SU-DHL-6 (cell line): Measurements from ENCODE around the gene NT5C1A.

Experiments used
- H2AFZ ChIP-seq: fragments of 200-600 bp; sonication (generic); 2 replicates; pipeline ENCODE4 v1.6.1; 2014; ENCODE audit warnings: low read depth, mild to moderate bottlenecking, moderate library complexity, mixed read lengths, antibody characterized with exemption, low read length; ENCODE audit not compliant: severe bottlenecking
- H3F3A ChIP-seq: fragments of 200-600 bp; shearing (Covaris generic); 2 replicates; pipeline ENCODE4 v1.6.0; 2016; ENCODE audit warnings: antibody characterized with exemption, mild to moderate bottlenecking; ENCODE audit not compliant: insufficient read depth
- H3K27ac ChIP-seq: fragments of 200-600 bp; sonication (generic); 2 replicates; pipeline ENCODE4 v1.5.1; 2016; ENCODE audit warnings: low read depth, mild to moderate bottlenecking, low read length, moderate library complexity, mixed read lengths
- H3K27me3 ChIP-seq: fragments of 200-600 bp; sonication (generic), shearing (Covaris generic); 2 replicates; pipeline ENCODE4 v1.6.0; 2014; ENCODE audit warnings: mild to moderate bottlenecking, low read length
- H3K36me3 ChIP-seq: fragments of 200-600 bp; sonication (generic); 2 replicates; pipeline ENCODE4 v1.6.1; 2014; ENCODE audit warnings: mild to moderate bottlenecking, low read length, mixed read lengths
- H3K4me2 ChIP-seq: fragments of 300-600, 200-600 bp; shearing (Covaris generic), sonication (generic); 2 replicates; pipeline ENCODE4 v1.6.0; 2014; ENCODE audit warnings: low read length, low read depth, mild to moderate bottlenecking; ENCODE audit not compliant: poor library complexity, severe bottlenecking
- H3K4me3 ChIP-seq: fragments of 200-600 bp; sonication (generic); 2 replicates; pipeline ENCODE4 v1.5.1; 2014; ENCODE audit warnings: antibody characterized with exemption, low read length, mild to moderate bottlenecking, mixed read lengths; ENCODE audit not compliant: insufficient read depth, poor library complexity, severe bottlenecking
- H3K79me2 ChIP-seq: fragments of 200-600 bp; sonication (generic); 2 replicates; pipeline ENCODE4 v1.6.1; 2014; ENCODE audit warnings: mild to moderate bottlenecking, low read length, moderate library complexity; ENCODE audit not compliant: insufficient read depth
- H3K9ac ChIP-seq: fragments of 200-600 bp; sonication (generic); 2 replicates; pipeline ENCODE4 v1.7.0; 2014; ENCODE audit warnings: mild to moderate bottlenecking, low read length
- H3K9me2 ChIP-seq: fragments of 200-600 bp; sonication (generic); replicated peaks from 2 replicates; pipeline ENCODE4 v1.6.1; 2014; ENCODE audit warnings: low read length; ENCODE audit not compliant: insufficient read depth
- H3K9me3 ChIP-seq: fragments of 200-600 bp; sonication (generic); 2 replicates; pipeline ENCODE4 v1.6.1; 2014; ENCODE audit warnings: low read length, mixed read lengths; ENCODE audit not compliant: insufficient read depth
- H4K20me1 ChIP-seq: fragments of 200-600 bp; sonication (generic); 2 replicates; pipeline ENCODE4 v1.6.1; 2014; ENCODE audit warnings: low read depth, mild to moderate bottlenecking, antibody characterized with exemption, low read length, moderate library complexity, mixed read lengths
- EZH2phosphoT487 ChIP-seq: fragments of 200-600 bp; sonication (generic), shearing (Covaris generic); conservative IDR thresholded peaks from 2 replicates; pipeline ENCODE4 v1.6.1; 2018; ENCODE audit warnings: mild to moderate bottlenecking, antibody characterized with exemption, low read length, moderate library complexity, mixed read lengths
- TF ChIP-seq, protein P1 (sequence below): fragments of 200-600 bp; sonication (generic); IDR thresholded peaks from one replicate; pipeline ENCODE4 v1.5.1; 2017; ENCODE audit warnings: antibody characterized with exemption, mild to moderate bottlenecking, low read length, moderate library complexity; ENCODE audit not compliant: insufficient read depth, poor library complexity, severe bottlenecking

Gene NT5C1A

GRCh38 chr1:39668111-39668510, 3.8 kb downstream of the NT5C1A start:
- H2AFZ ChIP-seq = no peak overlapping the region
- no peaks in the 10 kb centered on the region for H3F3A ChIP-seq
- no peaks in the 10 kb centered on the region for H3K36me3 ChIP-seq
- TF ChIP-seq EZH2phosphoT487 = no peak
- TF ChIP-seq, protein P1, sequence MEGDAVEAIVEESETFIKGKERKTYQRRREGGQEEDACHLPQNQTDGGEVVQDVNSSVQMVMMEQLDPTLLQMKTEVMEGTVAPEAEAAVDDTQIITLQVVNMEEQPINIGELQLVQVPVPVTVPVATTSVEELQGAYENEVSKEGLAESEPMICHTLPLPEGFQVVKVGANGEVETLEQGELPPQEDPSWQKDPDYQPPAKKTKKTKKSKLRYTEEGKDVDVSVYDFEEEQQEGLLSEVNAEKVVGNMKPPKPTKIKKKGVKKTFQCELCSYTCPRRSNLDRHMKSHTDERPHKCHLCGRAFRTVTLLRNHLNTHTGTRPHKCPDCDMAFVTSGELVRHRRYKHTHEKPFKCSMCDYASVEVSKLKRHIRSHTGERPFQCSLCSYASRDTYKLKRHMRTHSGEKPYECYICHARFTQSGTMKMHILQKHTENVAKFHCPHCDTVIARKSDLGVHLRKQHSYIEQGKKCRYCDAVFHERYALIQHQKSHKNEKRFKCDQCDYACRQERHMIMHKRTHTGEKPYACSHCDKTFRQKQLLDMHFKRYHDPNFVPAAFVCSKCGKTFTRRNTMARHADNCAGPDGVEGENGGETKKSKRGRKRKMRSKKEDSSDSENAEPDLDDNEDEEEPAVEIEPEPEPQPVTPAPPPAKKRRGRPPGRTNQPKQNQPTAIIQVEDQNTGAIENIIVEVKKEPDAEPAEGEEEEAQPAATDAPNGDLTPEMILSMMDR = no peak
- no peak overlapping the region for H3K4me3 ChIP-seq
- H3K9ac ChIP-seq = no peak overlapping the region
- no peaks in the 10 kb centered on the region for H3K79me2 ChIP-seq
- no peak overlapping the region for H3K4me2 ChIP-seq
- no peak overlapping the region for H3K27ac ChIP-seq
- no peaks in the 10 kb centered on the region for H3K9me3 ChIP-seq
- no peaks in the 10 kb centered on the region for H4K20me1 ChIP-seq
- no peaks in the 10 kb centered on the region for H3K9me2 ChIP-seq
- no peaks in the 10 kb centered on the region for H3K27me3 ChIP-seq

GRCh38 chr1:39666772-39667171, 5.1 kb downstream of the NT5C1A start:
- Histone ChIP-seq H3K9ac (no peak overlapping the region), H3K36me3 (no peaks in the 10 kb centered on the region), H3K79me2 (no peaks in the 10 kb centered on the region), H4K20me1 (no peaks in the 10 kb centered on the region), H3K4me3 (no peak overlapping the region), H3F3A (no peaks in the 10 kb centered on the region), H3K9me2 (no peaks in the 10 kb centered on the region), H3K4me2 (no peak overlapping the region), H3K27me3 (no peaks in the 10 kb centered on the region), H3K27ac (no peak overlapping the region), H2AFZ (no peak overlapping the region), H3K9me3 (no peaks in the 10 kb centered on the region)
- TF ChIP-seq, protein P1 = no peak
- TF ChIP-seq EZH2phosphoT487 = no peak

GRCh38 chr1:39663559-39663958, 8.3 kb downstream of the NT5C1A start:
- Histone ChIP-seq H3K4me3 (no peak overlapping the region), H3F3A (no peaks in the 10 kb centered on the region), H3K27ac (no peak overlapping the region), H2AFZ (no peak overlapping the region), H3K9me3 (no peaks in the 10 kb centered on the region), H3K9ac (no peak overlapping the region), H3K36me3 (no peaks in the 10 kb centered on the region), H3K9me2 (no peaks in the 10 kb centered on the region), H3K79me2 (no peaks in the 10 kb centered on the region), H3K27me3 (no peaks in the 10 kb centered on the region), H4K20me1 (no peaks in the 10 kb centered on the region), H3K4me2 (no peak overlapping the region)
- TF ChIP-seq, protein P1 = no peak
- TF ChIP-seq EZH2phosphoT487 = no peak
